Pulmonary artery endothelial cell (primary cell): ENCODE measurements around the gene CDH4. TPM values are rescaled to one million over a fixed set of nuclear protein-coding genes. Genes with fewer than 3 reads are reported as not detected.

Experiments used
- DNase-seq: peaks from one replicate; pipeline ENCODE4 v3.0.0-alpha.2; 2011; ENCODE audit warnings: low read depth, low spot score
- total RNA-seq: library from RNA; depleted of rRNA; stranded (reverse); fragments of >200 nt; gene quantifications from 2 replicates; pipeline ENCODE4 v1.2.3, GENCODE V29; 2014

Gene CDH4
- total RNA-seq, 1 donor from 2014 or later = 7.5 TPM

DNA sequence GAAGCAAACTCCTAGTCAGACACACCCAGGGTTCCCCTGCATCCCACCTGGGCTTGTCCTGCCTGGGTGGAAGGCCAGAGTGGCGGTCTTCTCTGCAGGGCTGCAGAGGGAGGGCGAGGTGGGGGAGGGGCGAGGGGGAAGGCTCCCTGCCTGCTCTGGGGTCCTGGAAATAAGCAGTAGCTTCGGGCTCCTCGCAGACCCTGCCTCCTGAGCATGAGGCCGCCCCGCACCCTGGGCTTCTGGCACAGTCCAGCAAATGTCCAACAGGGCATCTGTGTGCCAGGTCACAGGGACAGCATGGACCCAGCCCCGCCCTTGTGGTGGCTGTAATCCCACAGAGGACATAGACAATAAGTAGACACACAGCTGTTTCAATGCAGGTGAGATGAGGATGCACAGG is 619.9 kb downstream of the CDH4 start:
- no peak for DNase-seq

GRCh38 chr20:61872371-61872900 is 620.4 kb downstream of the CDH4 start:
- DNase-seq = no peak

GRCh38 chr20:61873651-61874420 is 621.8 kb downstream of the CDH4 start:
- DNase-seq = no peak

- DNase-seq = no peak
Observed at GRCh38 chr20:61874421-61875068, 622.5 kb downstream of the CDH4 start.

GRCh38 chr20:61875221-61875885 is 623.3 kb downstream of the CDH4 start:
- DNase-seq = no peak

- DNase-seq = no peak
Observed at GRCh38 chr20:61875996-61876395, 623.9 kb downstream of the CDH4 start.

DNA sequence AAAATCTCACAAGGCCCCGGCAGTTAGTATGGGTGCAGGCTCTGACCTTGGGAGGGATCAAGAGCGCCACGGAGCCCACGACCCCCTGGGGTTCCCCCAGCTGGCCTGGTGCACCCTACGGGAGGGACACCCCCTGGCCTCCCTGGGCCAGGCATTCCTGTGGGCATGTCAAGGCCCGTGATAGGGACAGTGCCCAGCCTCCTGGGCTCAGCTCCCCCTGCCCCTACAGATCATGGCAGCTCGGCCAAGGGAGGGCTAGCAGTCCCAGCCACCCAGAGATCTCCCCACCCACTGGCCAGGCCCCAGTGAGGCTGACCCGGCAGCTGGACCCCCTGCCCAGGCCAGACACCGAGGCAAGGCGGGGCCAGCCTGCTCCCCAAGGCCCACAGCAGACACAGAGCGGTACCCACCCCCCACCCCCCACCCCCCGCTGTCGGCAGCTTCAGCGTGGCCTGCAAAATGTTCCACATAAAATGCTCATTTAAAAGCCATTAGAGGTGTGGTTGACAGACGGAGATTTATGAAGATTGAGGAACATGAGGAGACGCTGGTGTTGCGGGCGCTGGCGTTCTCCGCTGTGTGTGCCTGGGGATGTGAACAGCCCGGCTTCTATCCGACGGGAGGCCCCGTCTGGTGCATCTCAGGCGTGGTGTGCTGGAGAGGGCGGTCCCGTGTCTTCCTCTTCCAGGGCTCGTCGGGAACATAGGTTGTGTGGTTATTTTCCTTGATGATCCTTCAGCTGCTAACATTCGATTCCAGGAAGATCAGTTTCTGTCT is 625.1 kb downstream of the CDH4 start:
- DNase-seq = no peak

- no peak for DNase-seq
Observed at GRCh38 chr20:61877776-61878477, 625.9 kb downstream of the CDH4 start.

DNA sequence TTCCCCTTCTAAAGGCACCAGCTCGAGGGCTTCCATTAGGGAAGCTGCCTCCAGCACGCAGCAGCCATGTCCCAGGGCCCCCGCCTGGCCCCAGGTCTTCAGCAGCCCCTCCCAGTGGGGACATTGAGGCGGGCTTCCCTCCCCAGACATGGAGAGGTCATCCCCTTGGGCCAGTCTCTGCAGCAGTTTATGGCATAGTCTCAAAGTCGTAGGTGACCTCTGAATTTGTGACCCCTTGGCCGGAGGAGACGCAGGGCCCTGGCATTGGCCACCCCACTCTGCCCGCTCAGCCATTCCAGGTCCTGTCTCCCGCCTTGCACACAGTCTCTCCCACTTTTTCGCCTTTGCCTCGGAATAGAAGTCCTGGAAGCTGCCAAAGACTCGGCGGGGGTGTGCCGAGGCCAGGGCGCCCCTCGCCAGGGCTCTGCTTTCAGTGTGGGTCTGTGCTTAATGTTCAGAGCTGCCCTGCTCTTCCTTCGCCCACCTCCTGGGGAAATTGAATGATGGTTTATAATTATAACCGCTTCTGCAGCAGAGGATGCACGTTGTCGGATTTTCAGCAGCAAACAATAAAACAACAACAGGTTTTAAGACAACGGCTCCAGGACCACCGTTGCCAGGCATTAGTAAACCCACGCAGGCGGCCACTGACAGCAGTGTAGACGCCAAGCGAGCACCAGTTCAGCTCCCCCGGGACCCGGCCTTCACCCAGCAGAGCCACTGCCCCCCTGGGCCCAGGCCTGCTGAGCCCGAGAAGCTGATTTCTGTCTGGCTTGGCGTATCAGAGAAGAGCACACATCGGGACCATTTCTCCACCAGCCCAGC is 626.6 kb downstream of the CDH4 start:
- no peak for DNase-seq

DNA sequence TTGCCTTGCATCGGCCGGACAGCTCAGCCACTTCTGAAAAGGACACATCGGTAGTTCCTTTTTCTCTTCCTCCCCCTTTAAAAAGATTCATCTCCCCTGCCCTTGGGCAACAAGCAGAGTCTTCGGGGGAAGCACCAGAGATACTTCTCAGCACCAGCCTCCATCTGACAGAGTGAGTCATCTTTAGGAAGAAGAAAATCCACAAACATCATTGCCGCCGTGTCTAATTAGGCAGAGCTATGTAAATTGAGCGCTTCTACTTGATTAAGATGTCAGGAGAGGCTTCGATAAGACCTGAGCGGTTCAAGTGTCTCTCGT is 627.2 kb downstream of the CDH4 start:
- DNase-seq = no peak

- no peak for DNase-seq
Observed at GRCh38 chr20:61879694-61880093, 627.6 kb downstream of the CDH4 start.

DNA sequence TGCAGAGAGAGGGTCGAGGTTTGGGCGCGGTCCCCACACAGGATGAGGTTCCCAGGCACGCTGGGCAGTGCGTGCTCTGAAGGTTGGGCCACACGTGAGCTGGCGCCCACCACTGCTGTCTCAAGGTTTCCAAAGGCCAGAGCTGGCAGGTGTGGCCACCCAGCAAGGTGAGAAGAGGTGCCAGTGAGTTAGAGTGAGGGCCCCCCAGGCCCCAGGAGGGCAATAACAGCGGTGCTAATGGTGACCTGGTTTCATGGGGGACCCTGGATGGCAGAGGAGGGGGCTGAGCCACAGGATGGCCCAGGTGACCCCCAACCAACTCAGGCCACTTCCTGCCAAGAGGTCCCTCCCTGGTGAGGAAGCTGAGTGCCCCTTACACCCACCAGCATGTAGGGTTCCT is 628.6 kb downstream of the CDH4 start:
- DNase-seq = no peak

DNA sequence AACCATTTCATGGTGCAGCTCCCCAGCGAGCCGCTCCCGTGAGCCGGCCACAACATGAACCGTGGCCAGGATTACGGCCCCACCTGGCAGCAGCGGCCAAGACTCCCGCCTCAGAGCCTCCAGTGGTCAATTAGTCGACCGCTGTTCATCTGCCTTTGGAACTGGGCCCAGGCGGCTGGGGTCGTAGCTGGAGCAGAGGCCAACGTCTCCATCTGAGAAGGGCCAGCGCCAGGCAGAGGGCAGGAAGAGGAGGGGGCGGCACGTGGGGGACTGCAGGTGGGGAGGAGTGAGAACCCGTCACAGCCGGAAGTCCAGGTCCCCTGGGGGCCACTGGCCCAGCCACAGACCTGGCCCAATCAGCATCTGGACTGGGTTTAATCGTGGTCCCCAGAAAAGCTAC is 629.4 kb downstream of the CDH4 start:
- no peak for DNase-seq

DNA sequence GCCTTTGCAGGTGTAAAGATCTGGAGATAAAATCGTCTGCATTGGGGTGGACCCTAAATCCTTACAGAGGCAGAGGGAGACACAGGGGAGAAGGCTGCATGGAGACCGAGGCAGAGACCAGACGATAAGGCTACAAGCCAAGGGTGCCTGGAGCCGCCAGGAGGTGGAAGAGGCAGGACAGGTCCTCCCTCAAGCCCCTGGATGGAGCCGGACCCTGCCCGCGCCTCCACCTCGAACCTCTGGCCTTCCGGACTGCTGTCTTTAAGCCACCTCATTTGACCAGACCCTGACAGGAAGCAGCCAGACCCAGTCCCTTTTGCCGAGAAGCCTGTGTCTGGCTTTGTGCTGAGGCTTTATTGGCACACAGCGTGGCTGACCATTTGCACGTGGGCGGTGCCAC is 629.8 kb downstream of the CDH4 start:
- no peak for DNase-seq

- DNase-seq = no peak
Observed at GRCh38 chr20:61882716-61883615, 630.9 kb downstream of the CDH4 start.

DNA sequence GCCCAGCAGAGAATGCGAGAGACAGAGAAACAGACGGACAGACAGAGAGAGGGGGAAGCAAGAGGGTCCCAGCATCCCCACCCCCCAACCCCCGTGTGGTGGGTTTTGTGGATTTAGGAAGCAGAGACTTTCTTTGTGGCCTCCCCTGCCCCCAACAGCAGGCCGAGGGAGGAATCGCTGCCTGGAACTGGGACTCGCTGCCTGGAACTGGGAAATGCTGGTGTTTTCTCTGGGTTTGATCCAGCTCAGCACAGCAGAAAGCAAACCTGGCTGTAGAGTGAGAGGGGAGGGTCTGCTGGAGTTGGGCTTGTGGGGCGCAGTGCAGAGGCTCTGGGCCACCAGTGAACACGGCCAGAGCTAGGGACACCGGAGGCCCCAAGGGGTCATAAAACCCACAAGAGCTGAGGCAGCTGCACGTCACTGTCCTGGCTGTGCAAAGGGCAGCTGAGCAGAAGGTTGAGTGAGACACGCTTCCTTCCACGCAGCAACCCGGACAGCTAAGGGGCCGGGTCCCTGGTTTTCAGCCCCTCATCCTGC is 631.9 kb downstream of the CDH4 start:
- DNase-seq = no peak

GRCh38 chr20:61884571-61885389 is 632.7 kb downstream of the CDH4 start:
- no peak for DNase-seq
